Measurements from ENCODE around the gene RAB18.

GRCh38 chr10:27461312-27461711 lies 42.8 kb upstream of the RAB18 start:
- TF ChIP-seq POLR2AphosphoS5 (IDR thresholded peaks at IDR 0.05; ENCODE audit: low read depth, low read length) (no peak), JUND (IDR thresholded peaks at IDR 0.05) (no peak), POLR2A (IDR thresholded peaks at IDR 0.05; ENCODE audit: borderline replicate concordance, extremely low read depth, insufficient read depth, insufficient read length) (no peak), MAX (IDR thresholded peaks at IDR 0.05) (no peak), CTCF (IDR thresholded peaks at IDR 0.05 in 2 of 3, conservative IDR thresholded peaks at IDR 0.05 in 1 of 3; ENCODE audit: borderline replicate concordance in 1 of 3, insufficient read depth in 1 of 3, low read depth in 2 of 3, low read length in 2 of 3) (no peak), EZH2 (IDR thresholded peaks at IDR 0.05) (no peak), ZNF274 (IDR thresholded peaks at IDR 0.05; ENCODE audit: low read depth, low read length) (no peak), EGR1 (IDR thresholded peaks at IDR 0.05; ENCODE audit: low read depth) (no peak), EZH2phosphoT487 (IDR thresholded peaks at IDR 0.05; ENCODE audit: borderline replicate concordance) (no peak), REST (IDR thresholded peaks at IDR 0.05; ENCODE audit: low read depth) (no peak), SRF (IDR thresholded peaks at IDR 0.05; ENCODE audit: low read depth) (no peak), ATF3 (IDR thresholded peaks at IDR 0.05) (no peak)

Measured in HCT116 (cell line).